ENCODE results near the gene WBP1. TPM values are rescaled to one million over a fixed set of nuclear protein-coding genes. Genes with fewer than 3 reads are reported as not detected.
A peak's percentile ranks its signal among the peaks of the same experiment; 100 is the strongest.

WBP1 gene
- total RNA-seq, 1 experiment from 2014 or later = 37.9 TPM

GRCh38 chr2:74497777-74498499 lies 39.7 kb downstream of the WBP1 start:
- Histone ChIP-seq H3K4me1 (ENCODE audit: insufficient read depth, low read length, poor library complexity, severe bottlenecking) (peaks cover 5% of the 10 kb centered on the region), H3K27ac (ENCODE audit: low read depth, low read length, poor library complexity, severe bottlenecking) (no peak overlapping the region), H3K27me3 (replicated peaks; ENCODE audit: insufficient read depth, low read depth, low read length, poor library complexity) (peaks cover 31% of the 10 kb centered on the region), H3K36me3 (ENCODE audit: insufficient read depth, low read length, poor library complexity, severe bottlenecking) (peaks cover 2% of the 10 kb centered on the region), H3K9me3 (ENCODE audit: low read depth, low read length, poor library complexity, severe bottlenecking) (no peaks in the 10 kb centered on the region), H3K4me3 (ENCODE audit: low read depth, low read length, poor library complexity, severe bottlenecking) (peak overlapping the region; percentile 41)
- DNase-seq (ENCODE audit: low spot score) = no peak
- BruUV-seq (replicated peaks) = no TSS peak
- ChIA-PET POLR2A (ENCODE audit: low non-redundant PET) (no interaction called here), CTCF (interaction anchor here (0.5 kb wide), 1 partner anchor 46 kb away, joined by 5 read pairs; no protein-coding TSS in a partner anchor)
- TF ChIP-seq CTCF (conservative IDR thresholded peaks at IDR 0.05; ENCODE audit: low read depth, low read length) = no peak
- no peak for TF ChIP-seq EZH2 (IDR thresholded peaks at IDR 0.05; ENCODE audit: borderline replicate concordance, low read depth, low read length, poor library complexity, severe bottlenecking)
- intact Hi-C loops (cut with micrococcal nuclease; ENCODE audit: unreplicated experiment) = no loop called here

- no peak overlapping the region for H3K27ac ChIP-seq (ENCODE audit: low read depth, low read length, poor library complexity, severe bottlenecking)
- no peaks in the 10 kb centered on the region for H3K9me3 ChIP-seq (ENCODE audit: low read depth, low read length, poor library complexity, severe bottlenecking)
- ChIA-PET CTCF (no interaction called here), POLR2A (ENCODE audit: low non-redundant PET) (no interaction called here)
- intact Hi-C loops (cut with micrococcal nuclease; ENCODE audit: unreplicated experiment) = no loop called here
- H3K27me3 ChIP-seq (replicated peaks; ENCODE audit: insufficient read depth, low read depth, low read length, poor library complexity) = peaks cover 31% of the 10 kb centered on the region
- peaks cover 5% of the 10 kb centered on the region for H3K4me1 ChIP-seq (ENCODE audit: insufficient read depth, low read length, poor library complexity, severe bottlenecking)
- DNase-seq (ENCODE audit: low spot score) = no peak
- BruUV-seq (replicated peaks) = no TSS peak
- no peaks in the 10 kb centered on the region for H3K36me3 ChIP-seq (ENCODE audit: insufficient read depth, low read length, poor library complexity, severe bottlenecking)
- H3K4me3 ChIP-seq (ENCODE audit: low read depth, low read length, poor library complexity, severe bottlenecking) = peak overlapping the region; percentile 41
- TF ChIP-seq CTCF (conservative IDR thresholded peaks at IDR 0.05; ENCODE audit: low read depth, low read length) (no peak), EZH2 (IDR thresholded peaks at IDR 0.05; ENCODE audit: borderline replicate concordance, low read depth, low read length, poor library complexity, severe bottlenecking) (peak; percentile 66)
These were observed 40.4 kb downstream of the WBP1 start for GRCh38 chr2:74498500-74499266.

GRCh38 chr2:74499267-74499939 lies 41.2 kb downstream of the WBP1 start, which contains the start of gene LBX2:
Gene LBX2 (minus strand): TSS chr2:74499603. CDS start chr2:74499537, 66 bp downstream.
- H3K27me3 ChIP-seq (replicated peaks; ENCODE audit: insufficient read depth, low read depth, low read length, poor library complexity) = peaks cover 31% of the 10 kb centered on the region
- CTCF ChIA-PET = no interaction called here
- H3K4me1 ChIP-seq (ENCODE audit: insufficient read depth, low read length, poor library complexity, severe bottlenecking) = peaks cover 5% of the 10 kb centered on the region
- POLR2A ChIA-PET (ENCODE audit: low non-redundant PET) = no interaction called here
- peak; percentile 43 for TF ChIP-seq EZH2 (IDR thresholded peaks at IDR 0.05; ENCODE audit: borderline replicate concordance, low read depth, low read length, poor library complexity, severe bottlenecking)
- no peak for TF ChIP-seq CTCF (conservative IDR thresholded peaks at IDR 0.05; ENCODE audit: low read depth, low read length)
- intact Hi-C loops (cut with micrococcal nuclease; ENCODE audit: unreplicated experiment) = no loop called here
- no TSS peak for BruUV-seq (replicated peaks)
- no peaks in the 10 kb centered on the region for H3K36me3 ChIP-seq (ENCODE audit: insufficient read depth, low read length, poor library complexity, severe bottlenecking)
- no peaks in the 10 kb centered on the region for H3K9me3 ChIP-seq (ENCODE audit: low read depth, low read length, poor library complexity, severe bottlenecking)
- no peak for DNase-seq (ENCODE audit: low spot score)
- H3K27ac ChIP-seq (ENCODE audit: low read depth, low read length, poor library complexity, severe bottlenecking) = no peak within 1 kb of the TSS
- H3K4me3 ChIP-seq (ENCODE audit: low read depth, low read length, poor library complexity, severe bottlenecking) = peak within 1 kb of the TSS; percentile 41

Data from A673 (cell line).